Esophagus muscularis mucosa (tissue), 2 donors: ENCODE measurements around the gene ATP8B3.

Experiments used
- POLR2A ChIP-seq: fragments of 450-650 bp; IDR thresholded peaks from one replicate; pipeline ENCODE4 v1.6.1; 2017; ENCODE audit warnings: antibody characterized with exemption, moderate library complexity, mild to moderate bottlenecking, low read depth
- POLR2AphosphoS5 ChIP-seq, 2 donors: sonication (generic); formaldehyde crosslinking; IDR thresholded peaks; one replicate each; pipeline ENCODE4 v1.6.1; 2017; ENCODE audit warnings: antibody characterized with exemption in 2 of 2

DNA sequence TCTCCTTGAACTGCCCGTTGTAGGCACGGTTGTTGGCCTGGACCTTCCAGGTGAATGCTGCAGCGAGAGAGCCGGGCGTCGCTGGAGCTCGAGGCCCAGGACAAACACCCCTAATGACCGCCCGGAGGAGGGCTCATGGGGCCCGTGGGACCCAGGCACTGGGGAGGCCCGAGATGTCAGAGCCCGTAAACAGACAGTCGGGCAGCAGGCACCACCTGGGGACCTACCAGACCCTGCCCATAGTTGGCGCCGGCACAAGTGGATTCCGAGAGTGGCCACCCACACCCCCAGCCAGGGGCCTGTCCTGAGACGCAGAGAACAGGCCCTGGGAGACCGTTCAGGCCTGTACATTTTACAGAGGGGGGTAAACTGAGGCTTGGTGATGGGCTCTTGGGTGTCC, 2.4 kb downstream of the ATP8B3 start:
- TF ChIP-seq POLR2AphosphoS5 (IDR thresholded peaks at IDR 0.05) (no peak), POLR2A (no peak)
